ENCODE data around the gene TPSG1.
"Not testable (repeated sequence)": the region's sequence is repeated elsewhere in the genome, so short reads cannot be mapped to it uniquely, and the experiment has no call there.

Gene TPSG1

DNA sequence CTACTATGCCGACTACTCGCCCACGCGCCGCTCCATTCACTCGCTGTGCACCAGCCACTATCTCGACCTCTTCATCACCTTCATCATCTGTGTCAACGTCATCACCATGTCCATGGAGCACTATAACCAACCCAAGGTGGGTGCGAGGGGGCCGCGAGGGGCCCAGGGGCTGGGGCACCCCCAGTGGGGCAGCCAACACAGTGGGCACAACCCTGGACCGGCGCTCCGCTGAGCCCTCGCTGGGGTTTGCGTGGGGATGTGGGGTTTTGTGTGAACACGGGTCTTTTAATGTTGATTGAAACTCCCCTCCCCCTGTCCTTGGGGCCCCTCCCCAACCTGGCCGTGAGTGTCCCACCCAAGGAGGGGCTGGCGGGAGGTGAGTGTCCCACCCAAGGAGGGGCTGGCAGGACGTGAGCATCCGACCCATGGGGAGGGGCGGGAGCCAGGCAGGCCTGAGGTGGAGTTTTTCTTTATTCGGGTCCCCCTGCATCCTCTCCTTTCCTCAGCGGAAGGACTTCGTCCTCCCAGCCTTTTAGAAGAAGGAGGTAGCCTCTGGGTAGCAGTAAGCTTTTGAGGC, 11.2 kb downstream of the TPSG1 start:
- no peak for DNase-seq

DNA sequence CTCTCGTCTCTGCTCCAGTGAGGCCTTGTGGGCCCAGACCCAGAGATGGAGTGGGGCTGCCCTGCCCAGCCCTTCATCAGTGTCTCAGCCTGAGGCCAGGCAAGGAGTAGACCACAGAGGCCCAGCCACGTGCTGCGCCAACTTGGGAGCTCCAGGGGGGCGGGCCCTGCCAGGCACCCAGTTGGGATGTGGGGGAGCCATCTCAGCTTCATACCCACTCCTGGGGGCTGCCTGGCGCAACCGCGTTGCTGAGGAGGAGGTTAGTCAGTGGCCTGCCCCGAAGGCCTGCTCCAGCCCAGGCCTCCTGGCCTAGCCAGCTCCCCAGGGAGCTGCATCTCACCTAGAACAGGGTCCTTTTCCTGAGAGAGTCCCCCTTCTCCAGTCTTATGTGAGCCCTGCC, 11.8 kb downstream of the TPSG1 start:
- no peak for DNase-seq

DNA sequence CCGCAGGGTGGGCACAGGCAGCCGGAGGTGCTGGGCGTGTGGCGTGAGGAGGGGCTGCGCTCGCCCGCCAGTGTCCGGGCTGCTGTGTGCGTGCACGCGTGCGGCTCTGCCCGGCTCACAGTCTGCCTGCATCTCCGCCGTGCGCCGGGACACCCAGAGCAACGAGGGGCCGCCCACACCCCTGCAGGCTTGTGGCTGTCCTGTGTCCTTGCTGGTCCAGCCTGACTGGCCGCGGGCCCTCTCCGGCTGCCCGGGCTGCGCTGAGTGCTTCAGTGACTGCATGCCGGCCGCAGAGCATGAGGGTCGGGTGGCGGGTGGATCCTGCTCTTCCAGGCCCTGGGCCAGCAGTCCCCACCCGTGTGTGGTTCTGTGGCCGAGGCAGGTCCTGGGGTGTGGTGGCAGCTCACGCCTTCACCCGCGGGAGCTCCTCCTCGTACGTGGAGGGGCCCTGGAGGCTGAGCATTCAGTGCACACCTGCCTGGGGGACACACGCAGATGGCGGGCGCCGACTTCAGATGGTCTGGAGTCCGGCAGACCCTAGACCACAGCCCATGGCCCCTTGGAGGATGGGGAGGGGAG, 12.4 kb downstream of the TPSG1 start:
- DNase-seq, result no peak

DNA sequence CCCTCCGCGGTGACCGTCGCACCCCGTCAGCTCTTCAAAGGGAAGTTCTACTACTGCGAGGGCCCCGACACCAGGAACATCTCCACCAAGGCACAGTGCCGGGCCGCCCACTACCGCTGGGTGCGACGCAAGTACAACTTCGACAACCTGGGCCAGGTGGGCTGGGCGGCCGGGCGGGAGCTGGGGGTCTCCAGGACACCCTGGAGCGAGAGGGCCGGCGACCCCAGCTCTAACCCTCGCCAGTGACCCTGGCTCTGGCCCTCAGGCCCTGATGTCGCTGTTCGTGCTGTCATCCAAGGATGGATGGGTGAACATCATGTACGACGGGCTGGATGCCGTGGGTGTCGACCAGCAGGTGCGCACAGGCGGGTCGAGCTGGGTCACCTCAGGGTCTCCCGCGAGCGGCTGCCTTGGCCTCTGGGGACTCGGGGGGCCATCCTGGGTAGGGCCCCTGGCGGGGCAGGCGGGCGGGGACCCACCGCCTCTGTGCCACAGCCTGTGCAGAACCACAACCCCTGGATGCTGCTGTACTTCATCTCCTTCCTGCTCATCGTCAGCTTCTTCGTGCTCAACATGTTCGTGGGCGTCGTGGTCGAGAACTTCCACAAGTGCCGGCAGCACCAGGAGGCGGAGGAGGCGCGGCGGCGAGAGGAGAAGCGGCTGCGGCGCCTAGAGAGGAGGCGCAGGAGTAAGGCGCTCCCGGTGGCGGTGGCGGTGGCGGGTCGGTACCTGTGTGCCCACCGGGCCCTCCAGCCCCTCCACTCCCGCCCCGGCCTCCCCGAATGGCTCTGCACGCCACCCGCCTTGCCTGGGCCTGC, 13.4 kb downstream of the TPSG1 start:
- DNase-seq, result no peak

DNA sequence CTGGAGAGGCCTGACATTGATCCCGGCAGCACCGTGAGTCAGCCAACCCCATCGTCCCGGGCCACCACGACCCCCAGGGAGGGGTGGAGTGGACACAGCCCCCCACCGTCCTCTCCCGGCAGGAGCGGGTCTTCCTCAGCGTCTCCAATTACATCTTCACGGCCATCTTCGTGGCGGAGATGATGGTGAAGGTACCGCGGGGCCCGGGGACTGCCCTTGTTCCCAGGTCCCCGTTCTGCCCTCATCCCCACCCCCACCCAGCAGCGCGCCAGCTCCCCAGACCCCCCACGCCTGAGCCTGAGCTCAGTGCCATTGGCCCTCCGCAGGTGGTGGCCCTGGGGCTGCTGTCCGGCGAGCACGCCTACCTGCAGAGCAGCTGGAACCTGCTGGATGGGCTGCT, 14.6 kb downstream of the TPSG1 start:
- DNase-seq, result no peak

DNA sequence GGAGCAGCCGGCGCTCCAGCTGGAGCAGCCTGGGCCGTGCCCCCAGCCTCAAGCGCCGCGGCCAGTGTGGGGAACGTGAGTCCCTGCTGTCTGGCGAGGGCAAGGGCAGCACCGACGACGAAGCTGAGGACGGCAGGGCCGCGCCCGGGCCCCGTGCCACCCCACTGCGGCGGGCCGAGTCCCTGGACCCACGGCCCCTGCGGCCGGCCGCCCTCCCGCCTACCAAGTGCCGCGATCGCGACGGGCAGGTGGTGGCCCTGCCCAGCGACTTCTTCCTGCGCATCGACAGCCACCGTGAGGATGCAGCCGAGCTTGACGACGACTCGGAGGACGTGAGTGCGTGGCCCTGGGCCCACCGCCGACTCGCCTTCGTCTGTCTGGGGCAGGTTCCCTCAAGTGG, 16.0 kb downstream of the TPSG1 start:
- no peak for DNase-seq

DNA sequence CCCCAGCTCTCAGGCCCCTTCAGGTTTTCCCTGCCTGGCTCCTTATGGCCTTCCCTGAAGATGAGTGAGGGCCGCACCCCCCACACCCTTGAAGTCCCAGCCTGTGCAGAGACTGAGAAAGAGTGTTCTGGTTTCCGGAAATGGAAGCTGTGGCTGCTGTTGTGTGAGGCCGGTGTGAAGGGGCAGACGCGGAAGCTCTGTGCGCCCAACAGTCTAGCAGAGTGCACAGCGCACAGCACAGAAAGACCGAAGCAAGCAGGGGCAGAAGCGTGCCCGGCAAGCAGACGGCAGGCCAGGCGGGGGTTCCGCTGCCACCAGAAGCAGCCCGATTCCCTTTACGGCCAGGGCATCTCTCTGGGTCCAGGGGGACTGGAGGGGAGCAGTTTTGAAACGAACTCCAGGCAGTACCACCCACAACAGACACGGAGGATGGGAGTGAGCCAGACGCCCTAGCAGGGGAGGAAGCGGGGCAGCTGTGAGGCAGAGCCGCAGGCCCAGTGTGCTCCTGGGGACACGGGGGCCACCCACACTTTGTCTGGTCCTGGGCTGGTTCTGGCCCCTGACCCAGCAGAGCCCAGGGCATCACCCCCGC, 16.7 kb downstream of the TPSG1 start:
- no peak for DNase-seq

DNA sequence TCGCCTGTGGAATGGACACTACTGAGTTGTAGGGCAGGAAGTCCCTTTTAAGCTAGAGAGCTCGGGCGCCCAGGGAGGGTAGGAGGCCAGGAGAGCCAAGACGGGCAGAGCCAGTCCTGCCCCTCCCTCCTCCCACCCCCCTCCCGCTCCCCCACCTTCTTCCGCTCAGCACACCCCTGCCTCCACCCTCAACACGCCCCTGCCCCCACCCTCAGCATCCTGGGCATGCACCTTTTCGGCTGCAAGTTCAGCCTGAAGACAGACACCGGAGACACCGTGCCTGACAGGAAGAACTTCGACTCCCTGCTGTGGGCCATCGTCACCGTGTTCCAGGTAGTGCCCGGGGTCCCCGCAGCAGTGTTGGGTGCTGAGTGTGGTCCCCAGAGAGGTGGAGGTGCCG, 18.3 kb downstream of the TPSG1 start:
- DNase-seq, result no peak

DNA sequence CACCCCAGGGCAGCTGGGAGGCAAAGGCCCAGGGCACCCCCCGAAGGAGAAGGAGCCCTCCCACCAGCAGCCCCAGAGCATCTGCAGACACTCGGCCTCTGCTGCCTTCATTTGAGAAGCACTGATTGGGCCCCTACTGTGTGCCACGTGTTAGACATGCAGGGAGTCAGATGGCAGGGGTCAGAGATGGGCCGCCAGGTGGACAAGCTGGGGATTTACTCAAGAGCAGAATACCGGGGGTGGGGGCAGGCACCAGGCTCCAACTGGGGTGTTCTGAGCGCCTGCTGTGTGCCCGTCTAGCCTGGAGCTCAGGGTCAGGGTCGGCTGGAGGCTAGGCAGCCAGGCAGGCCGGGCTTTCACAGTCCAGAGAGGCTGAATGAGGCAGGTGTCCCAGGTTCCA, 18.7 kb downstream of the TPSG1 start:
- DNase-seq, result no peak

DNA sequence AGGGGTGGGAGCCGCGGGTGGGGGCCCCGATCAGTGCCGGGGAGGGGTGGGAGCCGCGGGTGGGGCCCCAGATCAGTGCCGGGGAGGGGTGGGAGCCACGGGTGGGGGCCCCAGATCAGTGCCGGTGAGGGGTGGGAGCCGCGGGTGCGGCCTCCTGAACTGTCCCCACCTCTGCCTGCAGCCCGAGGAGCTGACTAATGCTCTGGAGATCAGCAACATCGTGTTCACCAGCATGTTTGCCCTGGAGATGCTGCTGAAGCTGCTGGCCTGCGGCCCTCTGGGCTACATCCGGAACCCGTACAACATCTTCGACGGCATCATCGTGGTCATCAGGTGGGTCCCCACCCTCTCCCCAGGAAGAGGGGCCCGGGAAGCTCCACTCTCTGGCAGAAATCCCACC, 20.1 kb downstream of the TPSG1 start:
- no peak for DNase-seq

DNA sequence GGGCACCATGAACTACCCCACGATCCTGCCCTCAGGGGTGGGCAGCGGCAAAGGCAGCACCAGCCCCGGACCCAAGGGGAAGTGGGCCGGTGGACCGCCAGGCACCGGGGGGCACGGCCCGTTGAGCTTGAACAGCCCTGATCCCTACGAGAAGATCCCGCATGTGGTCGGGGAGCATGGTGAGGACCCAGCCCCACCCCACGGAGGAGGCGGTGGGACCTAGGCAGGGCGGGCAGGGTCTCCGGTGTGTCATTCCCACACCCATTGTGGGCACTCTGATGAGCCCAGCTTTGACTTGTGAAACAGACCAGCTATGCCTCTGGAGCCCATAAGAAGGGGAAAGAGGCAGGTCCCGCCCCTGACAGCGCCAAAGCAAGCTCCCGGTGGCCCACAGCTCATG, 22.8 kb downstream of the TPSG1 start:
- no peak for DNase-seq

DNA sequence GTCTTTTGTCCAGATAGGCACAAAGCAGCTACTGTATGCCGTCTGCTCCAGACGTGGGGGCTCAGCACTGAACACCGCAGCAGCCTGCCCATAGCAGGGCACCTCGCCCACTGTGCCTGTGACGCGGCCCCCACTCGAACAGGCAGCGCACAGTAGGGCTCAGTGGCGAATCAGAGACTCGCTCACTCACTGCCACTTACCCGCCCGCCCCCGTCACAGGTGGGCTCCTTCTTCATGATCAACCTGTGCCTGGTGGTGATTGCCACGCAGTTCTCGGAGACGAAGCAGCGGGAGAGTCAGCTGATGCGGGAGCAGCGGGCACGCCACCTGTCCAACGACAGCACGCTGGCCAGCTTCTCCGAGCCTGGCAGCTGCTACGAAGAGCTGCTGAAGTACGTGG, 23.6 kb downstream of the TPSG1 start:
- no peak for DNase-seq

DNA sequence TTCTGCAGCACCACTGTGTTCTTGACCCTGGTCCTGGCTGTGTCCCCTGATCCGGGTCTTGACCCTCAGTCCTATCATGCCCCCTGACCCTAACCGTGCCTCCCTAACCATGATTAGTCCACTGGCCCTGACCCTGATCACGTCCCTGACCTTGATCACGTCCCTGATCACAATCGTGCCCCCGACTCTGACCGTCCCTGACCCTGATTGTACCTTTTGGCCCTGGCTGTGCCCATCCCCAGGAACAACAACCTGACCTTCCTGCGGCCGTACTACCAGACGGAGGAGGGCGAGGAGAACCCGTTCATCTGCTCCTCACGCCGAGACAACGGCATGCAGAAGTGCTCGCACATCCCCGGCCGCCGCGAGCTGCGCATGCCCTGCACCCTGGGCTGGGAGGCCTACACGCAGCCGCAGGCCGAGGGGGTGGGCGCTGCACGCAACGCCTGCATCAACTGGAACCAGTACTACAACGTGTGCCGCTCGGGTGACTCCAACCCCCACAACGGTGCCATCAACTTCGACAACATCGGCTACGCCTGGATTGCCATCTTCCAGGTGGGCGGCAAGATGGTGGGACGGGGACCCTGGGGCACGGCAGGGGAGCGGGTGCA, 24.9 kb downstream of the TPSG1 start:
- no peak for DNase-seq

DNA sequence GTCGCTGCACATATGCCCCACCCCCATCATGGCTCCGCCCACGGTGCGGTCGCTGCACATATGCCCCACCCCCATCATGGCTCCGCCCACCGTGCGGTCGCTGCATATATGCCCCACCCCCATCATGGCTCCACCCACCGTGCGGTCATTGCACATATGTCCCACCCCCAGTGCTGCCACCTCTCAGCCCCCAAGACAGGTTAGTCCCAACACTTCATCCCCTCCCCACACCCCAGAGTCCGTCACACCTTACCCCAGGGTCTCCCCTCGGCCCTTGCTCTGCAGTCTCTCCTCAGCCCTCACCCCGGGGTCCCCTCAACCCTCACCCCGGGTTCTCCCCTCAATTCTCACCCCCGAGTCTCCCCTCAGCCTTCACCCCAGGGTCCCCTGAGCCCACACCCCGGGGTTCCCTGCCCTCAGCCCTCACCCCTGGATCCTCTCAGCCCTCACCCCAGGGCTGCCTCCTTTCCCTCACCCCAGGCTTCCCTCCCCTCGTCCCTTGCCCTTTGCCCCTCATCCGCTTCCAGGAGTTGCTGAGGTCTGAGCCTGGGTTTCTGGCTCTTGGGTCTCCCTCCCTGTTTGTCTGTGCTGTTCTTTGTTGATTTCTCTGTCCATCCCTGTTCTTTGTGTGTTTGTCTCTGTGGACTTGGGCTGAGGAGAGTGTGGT, 25.6 kb downstream of the TPSG1 start:
- DNase-seq, result no peak

DNA sequence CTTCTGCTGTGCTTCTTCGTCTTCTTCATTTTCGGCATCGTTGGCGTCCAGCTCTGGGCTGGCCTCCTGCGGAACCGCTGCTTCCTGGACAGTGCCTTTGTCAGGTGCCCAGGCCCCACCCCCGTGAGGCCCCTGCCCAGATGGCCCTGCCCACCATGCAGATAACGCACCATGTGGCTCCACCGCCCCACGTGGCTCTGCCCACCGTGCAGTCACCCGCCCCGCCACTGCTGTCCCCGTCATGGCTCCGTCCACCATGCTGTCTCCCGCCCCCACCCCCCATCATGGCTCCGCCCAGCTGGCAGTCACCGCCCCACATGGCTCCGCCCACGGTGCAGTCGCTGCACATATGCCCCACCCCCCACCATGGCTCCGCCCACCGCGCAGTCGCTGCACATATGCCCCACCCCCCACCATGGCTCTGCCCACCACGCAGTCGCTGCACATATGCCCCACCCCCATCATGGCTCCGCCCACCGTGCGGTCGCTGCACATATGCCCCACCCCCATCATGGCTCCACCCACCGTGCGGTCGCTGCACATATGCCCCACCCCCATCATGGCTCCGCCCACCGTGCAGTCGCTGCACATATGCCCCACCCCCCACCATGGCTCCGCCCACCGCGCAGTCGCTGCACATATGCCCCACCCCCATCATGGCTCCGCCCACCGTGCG, 26.3 kb downstream of the TPSG1 start:
- not testable (repeated sequence) for DNase-seq

DNA sequence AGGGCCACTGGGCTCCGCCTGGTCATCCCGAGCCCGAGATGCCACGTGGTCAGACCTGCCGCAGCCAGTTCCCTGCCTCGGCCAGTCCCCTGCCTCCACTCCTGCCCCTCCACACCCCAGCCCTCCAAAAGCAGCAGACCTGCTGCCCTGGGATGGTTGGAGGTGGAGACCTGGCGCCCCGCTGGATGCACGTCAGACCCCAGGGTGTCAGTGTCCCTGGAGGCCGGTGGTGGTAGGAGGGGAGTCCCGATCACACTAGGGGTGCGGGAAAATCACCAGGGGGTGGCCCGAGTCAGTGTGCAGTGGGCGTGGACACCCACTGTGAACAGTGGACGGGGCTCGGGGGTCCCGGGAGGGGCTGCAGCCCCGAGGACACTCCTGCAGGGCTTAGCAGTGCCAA, 26.9 kb downstream of the TPSG1 start:
- no peak for DNase-seq

DNA sequence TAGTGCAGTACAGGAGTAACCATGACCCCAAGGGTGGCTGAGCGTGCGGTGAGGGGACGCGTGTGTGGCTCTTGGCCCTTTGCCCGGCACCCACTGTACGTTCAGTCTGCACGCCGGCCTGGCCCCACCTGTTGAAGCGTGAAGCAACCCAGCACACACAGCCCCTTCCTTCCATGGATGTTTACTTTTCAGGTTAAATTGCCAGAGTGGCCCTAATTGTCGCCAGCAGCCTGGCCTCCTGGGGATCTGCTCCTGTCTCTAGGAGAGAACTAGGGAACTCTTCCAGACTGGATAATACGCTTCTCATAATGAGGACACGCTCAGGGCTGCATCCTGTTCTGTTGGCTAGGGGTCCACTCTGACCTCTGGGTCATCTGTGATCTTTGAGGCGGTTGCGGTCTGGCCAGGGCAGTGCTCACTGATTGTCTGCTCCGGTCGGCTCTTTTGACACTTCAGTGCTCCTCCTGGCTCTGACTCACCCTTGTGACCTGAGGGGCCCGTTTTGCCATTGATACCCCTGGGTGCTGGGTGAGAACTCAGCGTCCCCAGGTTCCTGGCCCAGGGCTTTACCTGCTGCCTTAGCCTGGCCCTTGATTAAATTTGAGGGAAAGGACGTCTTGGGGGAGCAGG, 27.7 kb downstream of the TPSG1 start:
- no peak for DNase-seq

DNA sequence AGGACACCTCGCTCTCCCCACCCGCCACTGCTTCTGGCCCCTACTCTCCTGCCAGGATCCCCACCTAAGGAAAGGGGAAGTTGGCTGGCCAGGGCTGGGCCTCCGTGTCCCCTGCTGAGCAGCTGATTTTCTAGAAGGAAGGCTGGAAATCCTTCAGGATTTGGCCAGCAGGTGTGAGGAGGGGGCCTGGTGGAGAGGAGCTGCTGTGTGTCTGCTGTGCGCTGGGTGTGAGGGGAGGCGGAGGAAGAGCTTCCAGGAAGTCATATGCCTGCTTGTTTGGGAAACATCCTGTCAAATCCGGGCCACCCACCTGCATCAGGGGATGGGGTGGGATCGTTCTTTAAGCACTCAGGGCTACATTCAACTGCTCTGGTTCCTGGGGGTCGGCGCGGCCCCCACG, 28.6 kb downstream of the TPSG1 start:
- no peak for DNase-seq

DNA sequence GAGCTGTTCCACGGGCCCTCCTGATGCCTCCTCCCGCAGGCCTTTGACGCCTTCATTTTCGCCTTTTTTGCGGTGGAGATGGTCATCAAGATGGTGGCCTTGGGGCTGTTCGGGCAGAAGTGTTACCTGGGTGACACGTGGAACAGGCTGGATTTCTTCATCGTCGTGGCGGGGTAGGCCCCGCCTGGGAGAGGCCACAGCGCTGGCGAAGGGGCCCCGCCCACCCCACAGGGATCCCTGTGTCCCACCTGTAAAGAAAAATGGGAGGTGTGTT, 29.7 kb downstream of the TPSG1 start:
- DNase-seq, result no peak

DNA sequence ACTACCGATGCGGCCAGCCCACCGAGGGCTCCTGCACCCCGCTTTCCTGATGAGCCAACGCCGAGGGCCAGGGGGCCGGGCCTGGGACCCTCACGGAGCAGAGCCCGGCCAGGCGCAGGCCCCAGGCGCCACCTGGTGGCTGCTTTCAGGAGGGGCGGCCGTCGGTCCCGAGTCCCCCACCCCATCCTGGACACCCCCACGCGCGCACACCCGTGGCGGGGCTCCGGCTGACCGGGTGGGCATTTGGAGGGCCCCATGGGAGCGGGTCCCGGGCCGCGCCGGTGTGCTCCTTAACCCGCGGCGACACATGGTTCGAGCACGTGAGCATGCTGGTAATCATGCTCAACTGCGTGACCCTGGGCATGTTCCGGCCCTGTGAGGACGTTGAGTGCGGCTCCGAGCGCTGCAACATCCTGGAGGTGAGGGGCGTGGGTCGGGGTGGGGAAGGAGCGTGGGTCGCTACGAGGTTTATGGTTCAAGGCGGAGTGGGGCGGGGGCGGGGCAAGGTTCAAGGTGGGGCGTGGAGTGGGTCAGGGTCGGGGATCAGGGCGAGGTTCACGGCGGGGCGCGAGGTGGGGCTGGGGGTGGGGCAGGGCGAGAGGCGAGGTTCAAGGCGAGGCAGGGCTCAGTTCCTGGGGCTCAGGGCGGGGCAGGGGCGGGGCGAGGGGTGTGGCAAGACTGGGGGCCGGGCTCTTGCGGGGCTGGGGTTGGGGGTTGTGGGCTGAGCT, 30.2 kb downstream of the TPSG1 start:
- DNase-seq, result peak; percentile 10

DNA sequence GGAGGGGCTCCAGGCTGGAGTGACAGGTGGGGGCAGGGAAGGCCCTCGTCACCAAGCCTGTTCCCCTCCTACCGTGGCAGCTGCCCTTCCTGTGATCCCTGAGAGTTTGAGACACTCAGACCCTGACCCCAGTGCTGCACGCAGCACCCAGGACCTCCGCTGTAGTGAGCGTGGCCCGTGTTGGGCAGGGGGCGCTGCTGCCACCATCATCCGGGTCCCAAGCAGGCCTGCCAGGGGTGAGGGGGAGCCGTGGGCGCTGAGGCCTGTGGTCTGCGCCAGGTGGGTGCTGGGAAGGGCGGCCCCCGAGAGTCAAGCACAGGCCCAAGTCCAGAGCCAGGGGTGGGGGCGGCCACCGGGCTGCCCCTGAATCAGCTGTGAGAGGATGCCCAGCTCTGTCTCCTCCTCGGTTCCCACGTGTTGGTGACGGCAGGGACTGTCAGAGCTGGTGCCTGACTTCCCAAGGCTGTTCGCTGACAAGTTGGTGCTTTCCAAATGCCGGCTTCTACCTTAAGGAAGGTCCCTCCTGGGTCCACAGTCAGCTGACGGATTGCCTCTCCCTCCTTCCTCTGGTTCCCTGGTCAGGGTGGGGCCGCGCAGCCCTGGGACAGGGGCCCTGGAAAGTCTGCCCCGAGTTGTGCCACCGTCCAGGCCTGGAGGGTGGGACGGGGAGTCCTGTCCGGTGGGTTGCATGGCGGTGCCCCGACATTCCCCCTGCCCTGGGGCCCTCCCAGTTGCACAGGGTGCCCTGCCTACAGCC, 31.1 kb downstream of the TPSG1 start:
- no peak for DNase-seq
